Measurements from ENCODE around the gene FAM151A. TPM values are rescaled to one million over a fixed set of nuclear protein-coding genes. Genes with fewer than 3 reads are reported as not detected.

The FAM151A gene
- total RNA-seq, 4 donors from 2014 or later: not detected

- H3K4me3 ChIP-seq (replicated peaks in 1 of 3): no peak overlapping the region
- H3K36me3 ChIP-seq: no peaks in the 10 kb centered on the region
- no peaks in the 10 kb centered on the region for H3K4me1 ChIP-seq
- intact Hi-C loops (cut with DNase I): no loop called here
- DNase-seq: no peak
- no peak overlapping the region for H3K27ac ChIP-seq
- WGBS, 2 donors: 95 to 96% methylated on average over 5 of the region's 5 CpGs
- H3K9me3 ChIP-seq: no peaks in the 10 kb centered on the region
- TF ChIP-seq CTCF (IDR thresholded peaks at IDR 0.05): no peak
- no peak for TF ChIP-seq POLR2A (IDR thresholded peaks at IDR 0.05)
- no peaks in the 10 kb centered on the region for H3K27me3 ChIP-seq
These were observed 42.5 kb upstream of the FAM151A start for GRCh38 chr1:54665852-54666251.

GRCh38 chr1:54664364-54664763, 41.0 kb upstream of the FAM151A start:
- DNase-seq: no peak
- intact Hi-C loops (cut with DNase I): no loop called here
- H3K27me3 ChIP-seq: no peaks in the 10 kb centered on the region
- H3K4me1 ChIP-seq: no peaks in the 10 kb centered on the region
- WGBS, 2 donors: 90 to 95% methylated on average over 4 of the region's 4 CpGs
- no peak overlapping the region for H3K4me3 ChIP-seq (replicated peaks in 1 of 3)
- no peak overlapping the region for H3K27ac ChIP-seq
- no peaks in the 10 kb centered on the region for H3K9me3 ChIP-seq
- no peak for TF ChIP-seq CTCF (IDR thresholded peaks at IDR 0.05)
- TF ChIP-seq POLR2A (IDR thresholded peaks at IDR 0.05): no peak
- no peaks in the 10 kb centered on the region for H3K36me3 ChIP-seq

- no peak overlapping the region for H3K27ac ChIP-seq
- 89 to 94% methylated on average over 4 of the region's 4 CpGs for WGBS, 2 donors
- H3K9me3 ChIP-seq: no peaks in the 10 kb centered on the region
- intact Hi-C loops (cut with DNase I): no loop called here
- H3K4me3 ChIP-seq (replicated peaks in 1 of 3): no peak overlapping the region
- TF ChIP-seq CTCF (IDR thresholded peaks at IDR 0.05): no peak
- TF ChIP-seq POLR2A (IDR thresholded peaks at IDR 0.05): no peak
- no peaks in the 10 kb centered on the region for H3K4me1 ChIP-seq
- no peak for DNase-seq
- no peaks in the 10 kb centered on the region for H3K36me3 ChIP-seq
- H3K27me3 ChIP-seq: no peaks in the 10 kb centered on the region
These were observed 40.4 kb upstream of the FAM151A start for GRCh38 chr1:54663725-54664124.

- Histone ChIP-seq H3K4me1 (no peaks in the 10 kb centered on the region), H3K27ac (no peak overlapping the region), H3K27me3 (no peaks in the 10 kb centered on the region), H3K36me3 (no peaks in the 10 kb centered on the region), H3K4me3 (replicated peaks in 1 of 3) (no peak overlapping the region), H3K9me3 (no peaks in the 10 kb centered on the region)
- intact Hi-C loops (cut with DNase I): no loop called here
- TF ChIP-seq POLR2A (IDR thresholded peaks at IDR 0.05) (no peak), CTCF (IDR thresholded peaks at IDR 0.05) (no peak)
- 90 to 96% methylated on average over 2 of the region's 2 CpGs for WGBS, 2 donors
- no peak for DNase-seq
These were observed 35.0 kb upstream of the FAM151A start for GRCh38 chr1:54658164-54658913.

- Histone ChIP-seq H3K9me3 (no peaks in the 10 kb centered on the region), H3K27me3 (no peaks in the 10 kb centered on the region), H3K36me3 (no peaks in the 10 kb centered on the region), H3K4me3 (replicated peaks in 1 of 3) (no peak overlapping the region), H3K27ac (no peak overlapping the region), H3K4me1 (no peaks in the 10 kb centered on the region)
- DNase-seq: no peak
- WGBS, 2 donors: 74 to 90% methylated on average over 4 of the region's 4 CpGs
- TF ChIP-seq POLR2A (IDR thresholded peaks at IDR 0.05) (no peak), CTCF (IDR thresholded peaks at IDR 0.05) (no peak)
- intact Hi-C loops (cut with DNase I): no loop called here
These were observed 29.7 kb upstream of the FAM151A start for GRCh38 chr1:54653036-54653435.
